RKO (cell line): ENCODE results near the gene KCNN4.
"Not testable (repeated sequence)": the region's sequence is repeated elsewhere in the genome, so short reads cannot be mapped to it uniquely, and the experiment has no call there.

Source experiments
- DNase-seq: peaks from one replicate; pipeline ENCODE4 v3.0.0-alpha.2; 2016; ENCODE audit warnings: low spot score

Gene KCNN4

GRCh38 chr19:43780706-43781525 lies at the start of gene KCNN4:
TSS of gene KCNN4 (minus strand) at chr19:43780973. CDS start at chr19:43780861, 112 bp downstream.
- peak; percentile 94 for DNase-seq

GRCh38 chr19:43826787-43827754 lies 46.3 kb upstream of the KCNN4 start, which contains the start of gene ZNF283:
TSS of gene ZNF283 (plus strand) at chr19:43827321. CDS start at chr19:43833505, 6,184 bp downstream.
- peak; percentile 94 for DNase-seq

GRCh38 chr19:43824572-43824971 lies 43.8 kb upstream of the KCNN4 start:
- not testable (repeated sequence) for DNase-seq

GRCh38 chr19:43823856-43824255 lies 43.1 kb upstream of the KCNN4 start:
- not testable (repeated sequence) for DNase-seq

- no peak for DNase-seq
These were observed 40.1 kb upstream of the KCNN4 start for GRCh38 chr19:43820884-43821215.

GRCh38 chr19:43820098-43820883 lies 39.5 kb upstream of the KCNN4 start:
- no peak for DNase-seq

- DNase-seq = no peak
These were observed 37.7 kb upstream of the KCNN4 start for GRCh38 chr19:43818500-43818899.

GRCh38 chr19:43817454-43817853 lies 36.7 kb upstream of the KCNN4 start:
- not testable (repeated sequence) for DNase-seq

GRCh38 chr19:43814663-43815352 lies 34.0 kb upstream of the KCNN4 start:
- DNase-seq = no peak

GRCh38 chr19:43812688-43813087 lies 31.9 kb upstream of the KCNN4 start:
- DNase-seq = no peak

GRCh38 chr19:43812259-43812658 lies 31.5 kb upstream of the KCNN4 start:
- DNase-seq = no peak

GRCh38 chr19:43811837-43812236 lies 31.1 kb upstream of the KCNN4 start:
- DNase-seq = no peak

- DNase-seq = peak; percentile 82
These were observed 29.3 kb upstream of the KCNN4 start for GRCh38 chr19:43809762-43810696.

GRCh38 chr19:43807651-43808050 lies 26.9 kb upstream of the KCNN4 start:
- no peak for DNase-seq

GRCh38 chr19:43806848-43807247 lies 26.1 kb upstream of the KCNN4 start:
- no peak for DNase-seq

GRCh38 chr19:43806401-43806800 lies 25.6 kb upstream of the KCNN4 start:
- DNase-seq = not testable (repeated sequence)

- DNase-seq = no peak
These were observed 23.7 kb upstream of the KCNN4 start for GRCh38 chr19:43804432-43804831.

GRCh38 chr19:43802216-43802951 lies 21.6 kb upstream of the KCNN4 start, which contains the start of gene LYPD5:
TSS of gene LYPD5 (minus strand) at chr19:43802447. CDS start at chr19:43802380, 67 bp downstream.
- DNase-seq = no peak

- DNase-seq = peak; percentile 22
These were observed 18.8 kb upstream of the KCNN4 start for GRCh38 chr19:43799502-43800142.
